Hepatic stellate cell (primary cell): ENCODE results near the gene EFNA2.

Experiments used
- DNase-seq: peaks from one replicate; pipeline ENCODE4 v3.0.0; 2011; ENCODE audit warnings: low spot score

The EFNA2 gene

DNA sequence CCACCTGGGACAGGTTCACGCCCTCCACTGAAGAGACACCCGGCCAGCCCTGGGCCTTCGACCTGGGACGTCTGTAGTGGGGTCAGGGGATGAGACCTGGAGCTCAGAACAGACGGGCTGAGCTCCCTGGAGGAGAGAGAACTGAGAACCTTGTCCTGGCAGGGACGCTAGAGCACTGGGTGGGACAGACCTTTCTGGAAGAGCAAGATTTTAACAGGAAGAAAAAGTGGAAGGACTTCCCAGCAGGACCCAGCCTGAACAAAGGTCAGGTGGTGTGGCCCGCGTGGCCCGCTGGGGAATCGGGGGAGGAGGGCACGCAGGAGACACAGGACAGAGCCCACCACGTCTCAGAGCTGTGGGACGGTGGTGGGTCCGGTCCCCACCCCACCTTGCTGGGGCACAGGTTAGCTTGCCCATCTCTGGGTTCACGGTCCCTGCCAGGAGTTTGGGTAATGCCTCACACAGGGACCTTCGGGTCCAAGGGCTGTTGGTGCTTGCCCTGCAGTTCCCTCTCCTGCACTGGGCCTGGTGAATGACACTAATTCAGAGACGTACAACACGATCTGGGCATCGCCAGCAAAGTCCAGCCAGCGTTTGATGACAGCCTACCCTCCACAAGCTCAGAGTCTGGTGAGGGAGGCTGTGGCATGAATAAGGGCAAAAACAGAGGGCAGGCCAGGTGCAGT, 1.2 kb upstream of the EFNA2 start:
- DNase-seq, result no peak

GRCh38 chr19:1284979-1285736, 515 bp upstream of the EFNA2 start:
- DNase-seq, result no peak

DNA sequence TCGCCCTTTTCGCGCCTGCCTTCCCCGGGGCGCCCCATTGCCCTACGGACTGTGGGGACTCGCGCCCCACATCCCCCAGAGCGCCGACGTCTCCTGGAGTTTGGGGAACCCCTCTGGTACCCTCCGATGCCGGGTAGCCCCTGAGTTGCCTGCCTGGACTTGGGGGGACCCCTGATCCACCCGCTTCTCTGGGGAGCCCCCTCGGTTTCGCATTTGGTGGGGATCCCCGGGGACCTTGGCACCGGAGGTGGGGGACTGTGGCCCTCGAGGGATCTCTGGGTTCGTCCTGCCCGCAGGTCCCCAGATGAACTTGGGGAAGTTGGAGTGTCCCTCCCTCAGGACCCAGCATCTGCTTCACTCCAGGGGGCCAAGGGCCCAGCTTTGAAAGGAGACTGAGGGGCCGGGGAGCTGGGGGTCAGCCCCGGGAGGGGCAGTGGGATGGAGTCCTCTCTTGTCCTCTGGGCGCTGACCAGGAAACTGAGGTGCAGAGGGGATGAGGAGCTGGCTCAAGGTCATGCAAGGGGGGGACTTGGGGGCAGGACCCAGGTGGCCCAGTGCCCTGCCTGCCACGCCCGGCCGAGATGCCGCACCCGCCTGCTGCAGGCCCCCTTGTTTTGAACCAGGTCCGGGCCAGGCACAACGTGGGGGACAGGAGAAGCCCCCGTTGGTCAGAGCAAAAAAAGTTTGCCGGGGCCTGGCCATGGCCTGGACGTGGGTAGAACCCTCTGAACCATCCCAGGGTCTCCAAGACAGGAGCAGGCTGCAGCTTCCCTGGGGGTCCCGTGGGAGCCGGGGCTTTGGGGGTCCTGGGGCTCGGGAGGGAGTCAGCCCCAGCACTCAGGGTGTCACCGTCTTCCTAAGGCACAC, 1.0 kb downstream of the EFNA2 start:
- no peak for DNase-seq

GRCh38 chr19:1287354-1288225, 1.9 kb downstream of the EFNA2 start:
- DNase-seq, result no peak

DNA sequence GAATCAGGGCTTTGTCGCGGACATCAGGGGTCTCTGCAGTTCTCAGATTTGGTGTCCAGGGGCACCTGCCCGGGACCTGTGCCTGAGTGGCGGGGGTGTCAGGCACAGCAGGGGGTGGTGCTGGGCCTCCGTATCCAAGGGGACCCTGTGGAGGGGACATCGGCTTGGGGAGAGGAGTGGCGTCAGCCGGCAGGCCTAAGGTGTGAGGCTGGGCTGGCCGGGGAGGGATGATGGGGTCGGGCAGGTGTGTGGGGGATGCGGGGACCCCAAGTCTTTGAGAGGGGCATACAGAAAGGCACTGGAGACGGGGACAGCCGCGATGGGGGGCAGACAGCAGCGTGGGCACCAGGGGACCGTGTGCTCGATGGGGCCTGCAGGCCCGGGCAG, 2.5 kb downstream of the EFNA2 start:
- DNase-seq, result no peak

DNA sequence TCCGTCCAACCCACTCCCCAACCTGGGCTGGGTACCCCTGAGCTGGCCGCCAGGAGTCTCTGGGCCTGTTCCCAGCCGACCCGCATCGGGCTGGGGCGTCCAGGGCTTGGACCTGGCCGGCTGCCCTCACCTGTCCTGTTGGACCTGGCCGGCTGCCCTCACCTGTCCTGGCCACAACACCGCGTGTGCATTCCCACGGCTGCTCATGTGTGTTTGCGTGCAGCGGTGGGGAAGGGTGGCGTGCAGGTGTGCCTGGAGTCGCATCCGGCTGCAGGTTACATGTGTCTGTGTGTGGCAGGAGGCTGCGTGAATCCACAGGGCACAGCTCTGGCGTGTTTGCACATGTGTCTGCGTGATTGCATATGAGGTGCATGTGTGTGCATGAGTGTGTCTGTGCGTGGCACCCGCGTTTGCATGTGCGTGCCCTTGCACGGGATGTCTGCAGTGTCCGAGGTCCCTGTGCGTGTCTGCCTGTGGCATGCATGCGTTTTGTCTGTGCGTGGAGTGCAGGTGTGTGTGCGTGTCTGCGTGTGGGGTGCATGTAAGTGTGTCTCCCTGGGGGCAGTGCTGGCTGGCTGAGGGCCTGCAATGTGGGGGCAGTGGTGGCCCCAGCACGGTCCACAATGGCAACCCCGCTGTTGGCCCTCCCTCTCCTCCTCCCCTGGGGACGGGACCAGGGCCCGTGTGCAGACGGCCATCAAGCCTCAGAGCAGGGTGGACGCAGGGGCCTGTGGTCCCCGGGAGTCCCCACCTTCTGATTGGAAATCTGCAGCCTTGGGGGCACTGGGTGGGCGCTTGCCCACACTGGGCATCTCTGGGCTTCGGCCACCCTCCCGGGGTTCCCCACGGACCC, 3.4 kb downstream of the EFNA2 start:
- DNase-seq, result no peak

- DNase-seq, result no peak
These were observed 4.0 kb downstream of the EFNA2 start for GRCh38 chr19:1289686-1290025.

GRCh38 chr19:1290196-1290702, 4.6 kb downstream of the EFNA2 start:
- no peak for DNase-seq

DNA sequence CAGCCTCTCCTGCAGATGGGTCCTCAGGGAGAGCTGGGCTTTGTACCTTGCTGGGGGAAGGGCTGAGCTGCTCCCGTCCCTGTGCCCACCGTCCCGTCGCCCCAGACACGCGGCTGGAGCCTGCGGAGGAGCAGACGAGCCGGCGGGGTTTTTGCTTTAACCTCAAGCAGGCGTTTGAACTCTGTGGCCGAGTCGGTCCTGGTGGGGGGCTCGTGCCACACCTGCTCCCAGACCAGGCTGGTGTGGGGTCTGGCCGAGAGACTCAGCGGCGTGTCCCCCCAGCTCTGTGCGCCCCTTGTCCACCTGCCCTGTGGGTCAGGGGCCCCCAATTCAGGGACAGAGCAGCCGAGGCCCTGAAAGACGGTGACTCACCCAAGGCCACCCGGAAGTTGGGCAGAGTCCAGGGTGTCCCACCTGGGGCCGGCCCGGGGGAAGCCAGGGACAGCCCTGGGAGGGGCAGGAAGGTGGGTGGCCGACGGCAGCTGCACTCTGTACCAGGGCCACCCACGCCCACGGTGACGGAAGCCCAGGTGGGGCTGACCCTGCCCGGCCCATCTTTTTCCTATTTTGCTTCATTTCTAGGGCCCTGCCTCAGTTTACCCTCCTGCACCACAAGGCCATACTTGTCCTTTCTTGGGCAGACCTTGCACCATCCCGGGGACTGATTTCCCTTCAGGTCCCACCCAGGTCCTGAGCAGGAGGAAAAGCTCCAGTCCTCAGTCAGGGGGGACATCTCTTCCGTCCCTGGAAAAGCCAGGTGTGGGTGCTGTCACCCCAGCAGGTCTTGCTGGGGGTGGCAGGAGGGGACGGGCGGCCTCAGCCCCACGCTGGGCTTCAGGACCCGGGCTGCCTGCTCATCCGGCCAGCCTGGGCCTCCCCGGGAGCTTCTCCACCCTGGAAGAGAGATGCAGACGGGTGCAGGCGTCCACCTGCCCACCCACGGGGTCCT, 5.3 kb downstream of the EFNA2 start:
- no peak for DNase-seq

- no peak for DNase-seq
These were observed 6.2 kb downstream of the EFNA2 start for GRCh38 chr19:1291761-1292418.

- DNase-seq, result no peak
These were observed 6.9 kb downstream of the EFNA2 start for GRCh38 chr19:1292419-1293151.

GRCh38 chr19:1293782-1294604, 8.3 kb downstream of the EFNA2 start:
- no peak for DNase-seq

DNA sequence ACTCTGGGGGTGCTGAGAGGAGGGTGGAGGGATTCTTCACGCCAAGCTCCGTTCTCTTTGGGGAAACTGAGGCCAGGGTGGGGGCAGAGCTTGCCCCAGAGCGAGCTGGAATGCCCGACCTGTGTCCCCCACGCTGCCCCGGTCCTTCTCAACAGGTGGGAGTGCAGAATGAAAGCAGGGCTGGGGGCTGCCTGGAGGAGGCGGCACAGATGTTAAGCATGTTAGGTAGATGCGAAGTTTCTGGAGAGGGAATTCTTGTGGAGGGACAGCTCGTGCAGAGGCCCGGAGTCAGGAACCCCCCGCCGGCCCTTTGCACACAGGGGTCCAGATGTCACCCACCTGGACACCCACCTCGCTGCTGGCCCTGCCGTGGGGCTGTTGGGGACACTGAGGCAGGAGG, 9.0 kb downstream of the EFNA2 start:
- no peak for DNase-seq

DNA sequence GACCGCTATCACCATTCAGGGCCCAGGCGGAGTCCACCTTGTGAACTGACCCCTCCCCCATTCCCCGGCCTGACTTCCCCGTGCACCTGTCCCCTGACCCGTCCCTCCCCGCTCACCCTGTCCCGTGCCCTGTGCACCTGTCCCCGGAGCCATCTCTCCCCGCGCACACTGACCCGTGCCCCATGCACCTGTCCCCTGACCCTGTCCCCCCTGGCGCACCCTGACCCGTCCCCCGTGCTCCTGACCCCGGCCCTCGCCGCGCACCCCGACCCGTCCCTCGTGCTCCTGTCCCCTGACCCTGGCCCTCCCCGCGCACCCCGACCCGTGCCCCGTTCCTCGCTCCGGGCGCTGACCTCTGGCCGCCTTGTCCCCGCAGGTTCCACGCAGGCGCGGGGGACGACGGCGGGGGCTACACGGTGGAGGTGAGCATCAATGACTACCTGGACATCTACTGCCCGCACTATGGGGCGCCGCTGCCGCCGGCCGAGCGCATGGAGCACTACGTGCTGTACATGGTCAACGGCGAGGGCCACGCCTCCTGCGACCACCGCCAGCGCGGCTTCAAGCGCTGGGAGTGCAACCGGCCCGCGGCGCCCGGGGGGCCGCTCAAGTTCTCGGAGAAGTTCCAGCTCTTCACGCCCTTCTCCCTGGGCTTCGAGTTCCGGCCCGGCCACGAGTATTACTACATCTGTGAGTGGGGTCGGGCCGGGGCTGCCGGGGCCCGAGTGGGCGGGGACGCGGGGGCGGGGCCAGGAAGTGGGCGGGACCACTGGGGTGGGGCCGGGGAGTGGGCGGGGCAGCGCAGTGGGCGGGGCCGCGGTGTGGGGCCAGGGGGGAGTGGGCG, 9.7 kb downstream of the EFNA2 start:
- DNase-seq, result peak; percentile 77

GRCh38 chr19:1296078-1296477, 10.4 kb downstream of the EFNA2 start:
- no peak for DNase-seq

- no peak for DNase-seq
These were observed 11.1 kb downstream of the EFNA2 start for GRCh38 chr19:1296575-1297271.
